NCI-H460 (cell line): Measurements from ENCODE around the gene AMACR. TPM values are rescaled to one million over a fixed set of nuclear protein-coding genes. Genes with fewer than 3 reads are reported as not detected.
A peak's percentile ranks its signal among the peaks of the same experiment; 100 is the strongest.
"Not testable (repeated sequence)": the region's sequence is repeated elsewhere in the genome, so short reads cannot be mapped to it uniquely, and the experiment has no call there.

Source experiments
- DNase-seq: peaks from one replicate; pipeline ENCODE4 v3.0.0-alpha.2; 2016; ENCODE audit warnings: low read depth; ENCODE audit errors: extremely low read depth
- total RNA-seq: library from RNA; depleted of rRNA; stranded (reverse); fragments of >200 nt; shearing (Covaris generic); gene quantifications from 2 replicates; pipeline ENCODE4 v1.2.3, GENCODE V29; 2014

The AMACR gene
- total RNA-seq, 1 experiment from 2014 or later, result 10.4 TPM

GRCh38 chr5:33975852-33976251, 32.0 kb downstream of the AMACR start:
- DNase-seq, result no peak

- no peak for DNase-seq
These were observed 34.6 kb downstream of the AMACR start for GRCh38 chr5:33973271-33973670.

GRCh38 chr5:33969572-33970452, 38.0 kb downstream of the AMACR start:
- peak; percentile 20 for DNase-seq

- no peak for DNase-seq
These were observed 39.4 kb downstream of the AMACR start for GRCh38 chr5:33968211-33969005.

GRCh38 chr5:33966805-33967204, 41.0 kb downstream of the AMACR start:
- no peak for DNase-seq

GRCh38 chr5:33964132-33964700, 43.6 kb downstream of the AMACR start:
- DNase-seq, result no peak

- DNase-seq, result no peak
These were observed 49.7 kb downstream of the AMACR start for GRCh38 chr5:33958176-33958575.

- DNase-seq, result no peak
These were observed 50.2 kb downstream of the AMACR start for GRCh38 chr5:33957577-33958150.

GRCh38 chr5:33952175-33952574, 55.7 kb downstream of the AMACR start:
- DNase-seq, result not testable (repeated sequence)

- no peak for DNase-seq
These were observed 63.2 kb downstream of the AMACR start for GRCh38 chr5:33944543-33945132.

GRCh38 chr5:33941090-33941489, 66.8 kb downstream of the AMACR start:
- DNase-seq, result no peak

- no peak for DNase-seq
These were observed 68.1 kb downstream of the AMACR start for GRCh38 chr5:33939556-33940262.

- DNase-seq, result no peak
These were observed 69.0 kb downstream of the AMACR start for GRCh38 chr5:33938881-33939280.

GRCh38 chr5:33938507-33938796, 69.4 kb downstream of the AMACR start:
- no peak for DNase-seq

- no peak for DNase-seq
These were observed 69.9 kb downstream of the AMACR start for GRCh38 chr5:33937707-33938506.

- no peak for DNase-seq
These were observed 70.7 kb downstream of the AMACR start for GRCh38 chr5:33937017-33937706.

GRCh38 chr5:33936381-33937016, 71.4 kb downstream of the AMACR start, which contains the start of gene RXFP3:
Gene RXFP3, plus strand, starts transcription at chr5:33936386. Its CDS starts 355 bp downstream, at chr5:33936741.
- DNase-seq, result no peak
